NCI-H2196 (cell line): ENCODE measurements around the gene WT1.
"Not testable (repeated sequence)": the region's sequence is repeated elsewhere in the genome, so short reads cannot be mapped to it uniquely, and the experiment has no call there.

Experiments
- DNase-seq: peaks from one replicate; lab custom pipeline; 2025; ENCODE audit not compliant: unreplicated experiment; lab: John Stamatoyannopoulos, UW

WT1 gene

GRCh38 chr11:32435511-32435941 lies at the start of gene WT1:
Gene WT1 (minus strand): TSS chr11:32435539.
- no peak for DNase-seq

GRCh38 chr11:32479291-32479690 lies 44.0 kb upstream of the WT1 start:
- no peak for DNase-seq

- no peak for DNase-seq
These were observed 43.0 kb upstream of the WT1 start for GRCh38 chr11:32478277-32478731.

- DNase-seq, result no peak
These were observed 38.1 kb upstream of the WT1 start for GRCh38 chr11:32473282-32473909.

GRCh38 chr11:32472226-32472625 lies 36.9 kb upstream of the WT1 start:
- no peak for DNase-seq

- DNase-seq, result not testable (repeated sequence)
These were observed 36.2 kb upstream of the WT1 start for GRCh38 chr11:32471544-32471943.

- no peak for DNase-seq
These were observed 34.5 kb upstream of the WT1 start for GRCh38 chr11:32469791-32470190.

GRCh38 chr11:32466279-32466915 lies 31.1 kb upstream of the WT1 start:
- no peak for DNase-seq

GRCh38 chr11:32464078-32464477 lies 28.7 kb upstream of the WT1 start:
- no peak for DNase-seq

GRCh38 chr11:32462011-32462690 lies 26.8 kb upstream of the WT1 start:
- DNase-seq, result no peak

GRCh38 chr11:32456864-32457263 lies 21.5 kb upstream of the WT1 start:
- DNase-seq, result no peak

- no peak for DNase-seq
These were observed 19.7 kb upstream of the WT1 start for GRCh38 chr11:32454993-32455392.

GRCh38 chr11:32451808-32452207 lies 16.5 kb upstream of the WT1 start:
- no peak for DNase-seq

GRCh38 chr11:32450372-32450771 lies 15.0 kb upstream of the WT1 start:
- no peak for DNase-seq

- no peak for DNase-seq
These were observed 12.9 kb upstream of the WT1 start for GRCh38 chr11:32448232-32448631.

- DNase-seq, result no peak
These were observed 11.9 kb upstream of the WT1 start for GRCh38 chr11:32447252-32447651.

- no peak for DNase-seq
These were observed 10.9 kb upstream of the WT1 start for GRCh38 chr11:32446227-32446626.

- DNase-seq, result no peak
These were observed 8.8 kb upstream of the WT1 start for GRCh38 chr11:32444186-32444585.

- DNase-seq, result no peak
These were observed 5.6 kb upstream of the WT1 start for GRCh38 chr11:32440916-32441315.

GRCh38 chr11:32440312-32440908 lies 5.1 kb upstream of the WT1 start:
- DNase-seq, result no peak

GRCh38 chr11:32439501-32440210 lies 4.3 kb upstream of the WT1 start:
- no peak for DNase-seq
